CD4-positive, alpha-beta T cell treated with Interleukin-4 for 4 hours (primary cell): ENCODE results near the gene AMOTL1.

Experiments used
- DNase-seq: peaks from one replicate; pipeline ENCODE4 v3.0.0-alpha.2; 2020

The AMOTL1 gene, protein sequence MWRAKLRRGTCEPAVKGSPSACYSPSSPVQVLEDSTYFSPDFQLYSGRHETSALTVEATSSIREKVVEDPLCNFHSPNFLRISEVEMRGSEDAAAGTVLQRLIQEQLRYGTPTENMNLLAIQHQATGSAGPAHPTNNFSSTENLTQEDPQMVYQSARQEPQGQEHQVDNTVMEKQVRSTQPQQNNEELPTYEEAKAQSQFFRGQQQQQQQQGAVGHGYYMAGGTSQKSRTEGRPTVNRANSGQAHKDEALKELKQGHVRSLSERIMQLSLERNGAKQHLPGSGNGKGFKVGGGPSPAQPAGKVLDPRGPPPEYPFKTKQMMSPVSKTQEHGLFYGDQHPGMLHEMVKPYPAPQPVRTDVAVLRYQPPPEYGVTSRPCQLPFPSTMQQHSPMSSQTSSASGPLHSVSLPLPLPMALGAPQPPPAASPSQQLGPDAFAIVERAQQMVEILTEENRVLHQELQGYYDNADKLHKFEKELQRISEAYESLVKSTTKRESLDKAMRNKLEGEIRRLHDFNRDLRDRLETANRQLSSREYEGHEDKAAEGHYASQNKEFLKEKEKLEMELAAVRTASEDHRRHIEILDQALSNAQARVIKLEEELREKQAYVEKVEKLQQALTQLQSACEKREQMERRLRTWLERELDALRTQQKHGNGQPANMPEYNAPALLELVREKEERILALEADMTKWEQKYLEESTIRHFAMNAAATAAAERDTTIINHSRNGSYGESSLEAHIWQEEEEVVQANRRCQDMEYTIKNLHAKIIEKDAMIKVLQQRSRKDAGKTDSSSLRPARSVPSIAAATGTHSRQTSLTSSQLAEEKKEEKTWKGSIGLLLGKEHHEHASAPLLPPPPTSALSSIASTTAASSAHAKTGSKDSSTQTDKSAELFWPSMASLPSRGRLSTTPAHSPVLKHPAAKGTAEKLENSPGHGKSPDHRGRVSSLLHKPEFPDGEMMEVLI

GRCh38 chr11:94767701-94768601 is at the start of gene AMOTL1:
TSS of gene AMOTL1 (plus strand) at chr11:94768356. CDS start at chr11:94768512, 156 bp downstream.
- no peak for DNase-seq

DNA sequence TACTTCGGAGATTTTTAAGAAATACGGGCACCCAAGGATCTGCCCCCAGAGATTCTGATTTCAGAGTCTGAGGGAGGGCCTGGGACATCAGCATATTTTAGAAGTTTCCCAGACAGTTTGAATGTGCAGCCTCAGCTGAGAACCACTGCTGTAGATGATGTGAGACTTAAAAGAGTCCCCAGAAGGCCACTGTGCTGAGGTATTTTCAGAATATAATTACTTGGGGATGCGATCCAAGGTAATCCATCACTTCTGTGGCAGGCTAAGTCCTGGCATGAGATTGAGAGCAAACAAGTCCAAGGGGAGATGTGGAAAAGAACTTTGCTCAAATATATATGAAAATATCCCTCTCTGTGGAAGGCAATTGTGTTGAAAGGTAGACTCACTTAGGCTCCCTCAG is 48.3 kb upstream of the AMOTL1 start:
- no peak for DNase-seq

- DNase-seq = no peak
These were observed 46.4 kb upstream of the AMOTL1 start for GRCh38 chr11:94721565-94722292.

DNA sequence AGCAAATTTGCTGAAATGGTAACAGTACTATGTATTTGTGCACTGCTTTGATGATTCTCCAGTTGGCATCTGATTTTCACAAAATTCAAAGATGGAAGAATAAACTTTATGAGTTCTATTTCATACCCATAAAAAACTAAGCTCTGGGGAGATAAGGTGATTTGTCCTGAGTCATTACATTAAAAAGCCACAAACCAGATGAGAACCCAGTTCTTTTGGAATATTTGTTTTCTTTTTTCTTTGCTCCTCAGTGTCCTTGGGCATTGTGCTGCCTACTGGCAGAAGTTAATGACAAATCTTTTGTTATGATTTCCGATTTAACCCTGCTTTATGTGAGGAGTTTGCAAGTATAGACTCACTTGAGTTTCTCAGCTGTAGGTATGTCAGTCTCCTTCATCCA is 45.4 kb upstream of the AMOTL1 start:
- no peak for DNase-seq

- DNase-seq = no peak
These were observed 43.1 kb upstream of the AMOTL1 start for GRCh38 chr11:94725097-94725496.

DNA sequence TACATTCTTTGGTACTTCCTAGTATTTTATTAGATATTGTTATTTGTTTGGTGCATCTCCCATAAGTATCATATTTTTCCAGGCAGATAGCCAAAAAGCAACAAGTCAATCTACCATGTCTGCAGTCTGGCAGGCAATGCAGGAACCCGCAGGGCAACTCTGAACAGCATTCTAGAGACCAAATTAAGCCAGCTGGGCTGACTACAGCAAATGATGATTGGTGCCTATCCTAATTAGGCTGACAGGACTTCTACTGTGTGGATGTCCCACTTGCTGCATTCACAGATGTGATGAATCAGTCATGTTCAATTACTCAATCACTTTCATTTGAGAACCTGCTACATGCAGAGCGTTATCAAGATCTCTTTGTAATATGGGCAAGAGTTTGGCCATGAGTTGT is 40.3 kb upstream of the AMOTL1 start:
- no peak for DNase-seq

DNA sequence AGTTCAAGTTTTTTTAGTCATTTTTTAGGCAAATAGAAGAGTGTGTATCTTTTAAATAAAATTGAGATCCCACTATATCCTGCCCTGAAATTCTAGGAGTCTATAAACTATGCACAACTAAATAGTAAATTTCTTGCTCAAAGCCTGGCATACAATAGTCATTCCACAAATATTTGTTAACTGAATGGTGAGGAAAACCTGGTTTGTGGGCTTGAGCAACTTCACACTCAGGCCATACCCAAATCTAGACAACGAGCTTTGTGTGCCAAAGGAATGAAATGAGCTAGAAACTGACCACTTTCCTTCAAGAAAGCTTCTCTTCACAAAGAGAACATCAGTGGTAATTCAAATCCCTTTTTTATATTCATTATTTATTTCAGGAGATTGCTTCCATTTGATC is 39.6 kb upstream of the AMOTL1 start:
- no peak for DNase-seq

DNA sequence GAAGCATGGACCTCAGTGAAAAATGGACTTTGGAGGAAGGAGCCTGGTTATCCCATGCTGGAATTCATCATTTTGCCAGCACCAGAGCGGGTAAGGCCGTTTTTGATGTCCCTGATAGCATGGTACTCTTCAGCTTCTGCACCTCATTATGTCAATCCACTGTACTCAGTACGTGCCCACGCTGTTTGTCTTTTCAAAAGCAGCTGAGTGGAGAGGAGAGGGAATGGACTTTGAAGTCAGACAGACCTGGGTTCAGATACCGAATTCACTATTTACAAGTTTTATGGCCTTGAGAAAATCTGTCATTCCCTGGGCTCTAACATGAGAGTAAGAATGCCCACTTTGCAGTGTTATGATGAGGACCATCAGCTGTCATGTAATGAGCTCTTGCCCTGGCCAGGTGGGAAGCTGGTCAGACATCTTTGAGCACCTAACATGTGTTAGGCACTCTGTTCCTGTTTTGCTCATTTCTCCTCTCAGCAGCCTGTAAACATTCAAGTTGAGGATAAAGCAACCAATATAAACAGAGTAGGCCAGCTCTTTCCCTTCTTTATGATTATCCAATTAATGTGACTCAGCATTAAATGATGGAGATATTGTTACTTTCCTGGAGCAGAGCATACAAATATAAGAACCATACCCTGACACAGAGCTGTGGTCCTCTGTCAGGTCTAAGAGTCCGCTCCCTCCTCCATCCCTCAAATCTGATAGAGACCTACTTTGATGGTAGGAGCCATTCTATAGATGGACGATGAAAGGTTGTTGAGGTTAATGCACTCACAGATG is 39.0 kb upstream of the AMOTL1 start:
- no peak for DNase-seq

- DNase-seq = no peak
These were observed 38.0 kb upstream of the AMOTL1 start for GRCh38 chr11:94730153-94730552.

DNA sequence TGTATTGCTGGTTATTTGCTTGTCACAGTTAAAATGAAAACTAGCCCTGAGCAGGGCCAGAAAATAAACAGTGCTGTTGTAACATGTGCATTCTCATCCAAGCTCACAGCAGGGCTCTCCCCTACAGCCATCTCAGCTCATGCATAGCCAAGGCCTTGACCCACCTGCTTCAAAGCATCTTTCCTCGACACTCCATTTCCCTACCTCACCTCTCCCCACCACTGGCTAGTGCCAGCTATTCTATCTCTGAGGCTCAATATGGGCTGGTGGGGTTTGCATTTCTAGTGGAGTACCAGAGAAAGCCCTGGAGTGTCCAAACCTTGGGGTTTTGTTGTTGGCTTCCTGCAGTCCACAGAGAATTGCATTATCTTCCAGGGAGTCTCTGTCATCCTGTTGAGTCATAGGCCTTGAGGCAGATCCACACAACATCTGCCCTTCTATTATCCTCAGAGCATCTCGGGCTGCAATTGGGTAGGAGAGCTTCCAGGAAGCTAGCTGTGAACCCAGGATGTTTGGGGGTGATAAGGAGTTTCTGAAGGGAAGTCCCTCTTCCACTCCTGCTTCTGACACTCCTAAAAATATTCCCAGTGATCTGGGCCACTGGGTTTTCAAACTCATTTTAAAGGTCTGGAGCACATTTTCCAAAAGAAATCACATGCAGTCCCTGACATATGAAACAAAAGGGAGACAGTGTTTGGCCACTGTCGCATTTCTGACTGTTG is 36.1 kb upstream of the AMOTL1 start:
- DNase-seq = no peak

GRCh38 chr11:94732617-94733281 is 35.4 kb upstream of the AMOTL1 start:
- no peak for DNase-seq

GRCh38 chr11:94734563-94735275 is 33.4 kb upstream of the AMOTL1 start:
- DNase-seq = no peak

GRCh38 chr11:94735907-94736306 is 32.2 kb upstream of the AMOTL1 start:
- no peak for DNase-seq

DNA sequence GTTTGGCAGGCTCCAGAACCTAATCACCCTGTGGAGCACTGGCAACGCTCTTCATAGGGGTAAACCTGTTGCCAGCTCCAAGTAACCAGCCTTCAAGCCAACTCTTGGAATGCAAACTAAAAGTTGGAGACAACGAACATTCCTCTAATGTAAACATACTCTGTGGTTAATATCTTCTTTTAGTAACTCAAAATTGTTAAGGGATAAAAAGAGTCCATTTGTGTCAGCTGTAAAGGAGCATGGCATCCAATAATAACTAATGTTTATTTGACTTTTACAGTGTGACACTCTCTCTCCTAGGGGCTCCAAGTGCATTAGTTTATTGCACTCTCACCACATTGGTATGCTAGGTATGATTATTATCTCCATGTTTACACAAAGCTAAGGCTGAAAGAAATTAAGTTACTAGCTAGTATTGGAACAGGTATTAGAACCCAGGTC is 31.0 kb upstream of the AMOTL1 start:
- DNase-seq = no peak

DNA sequence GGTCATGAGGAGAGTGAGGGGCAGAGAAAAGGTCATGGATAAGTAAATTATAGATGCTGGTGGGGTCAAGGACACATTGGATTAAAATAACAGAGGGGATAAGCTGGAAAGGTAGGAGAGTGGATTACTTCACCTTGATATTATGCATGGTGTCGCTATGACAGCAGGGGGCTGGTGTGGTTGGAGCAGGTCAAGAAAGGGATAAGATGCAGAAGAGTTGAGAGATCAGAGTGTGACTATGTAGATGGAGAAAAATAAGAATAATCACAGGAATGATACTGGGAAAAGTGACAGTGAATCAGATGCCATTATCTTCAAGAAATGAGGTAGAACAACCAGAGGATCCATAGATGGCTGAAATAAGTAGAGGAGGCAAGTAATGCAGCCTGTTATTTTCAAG is 29.4 kb upstream of the AMOTL1 start:
- DNase-seq = no peak

- no peak for DNase-seq
These were observed 28.8 kb upstream of the AMOTL1 start for GRCh38 chr11:94739331-94739730.

GRCh38 chr11:94740083-94741021 is 27.8 kb upstream of the AMOTL1 start:
- DNase-seq = no peak
